B cell (primary cell): ENCODE data around the gene FGF11. TPM values are rescaled to one million over a fixed set of nuclear protein-coding genes. Genes with fewer than 3 reads are reported as not detected.

ENCODE experiments used
- ATAC-seq: fragments of 200-7000 bp; cut with Tn5 transposase; one replicate; pipeline ENCODE4 v1.10.0; 2021; ENCODE audit warnings: low read depth, mild to moderate bottlenecking, moderate number of reproducible peaks, moderate library complexity
- CTCF ChIA-PET: fragments of 350-600 bp; sonication (Branson Sonifier 250); formaldehyde crosslinking; loops from one replicate; lab custom pipeline; 2021; ENCODE audit warnings: antibody characterized with exemption, inconsistent platforms; lab: Charles Lee
- POLR2A ChIA-PET: fragments of 350-600 bp; sonication (Branson Sonifier 250); formaldehyde crosslinking; loops from one replicate; lab custom pipeline; 2021; ENCODE audit warnings: antibody characterized with exemption; lab: Charles Lee
- DNase-seq: peaks from one replicate; pipeline ENCODE4 v3.0.0; 2013
- H2AFZ ChIP-seq: 2 replicates; pipeline ENCODE4 v1.6.1; 2012; ENCODE audit warnings: mild to moderate bottlenecking, low read depth, low read length; ENCODE audit not compliant: insufficient read depth, poor library complexity, severe bottlenecking
- H3K27ac ChIP-seq, 2 donors: 1 replicate in 1 of 2; 2 replicates in 1 of 2; pipeline ENCODE4 v1.5.1; 2012 to 2013; ENCODE audit warnings: low read length in 2 of 2, mild to moderate bottlenecking in 2 of 2, moderate library complexity in 1 of 2
- H3K27me3 ChIP-seq, 4 experiments: fragments of 200-600 bp in 1 of 4; sonication (generic) in 1 of 4; replicated peaks in 1 of 4; 1 replicate in 2 of 4; 2 replicates in 2 of 4; pipeline versions ENCODE4 v1.6.1 to v1.7.0; 2013 to 2016; ENCODE audit warnings: low read length in 3 of 4, mild to moderate bottlenecking in 2 of 4, mixed read lengths in 1 of 4, moderate library complexity in 1 of 4; ENCODE audit not compliant: insufficient read depth in 4 of 4, control insufficient read depth in 3 of 4; ENCODE audit errors: control extremely low read depth in 1 of 4
- H3K36me3 ChIP-seq, 2 experiments: replicated peaks in 1 of 2; 1 replicate in 1 of 2; 2 replicates in 1 of 2; pipeline versions ENCODE4 v1.6.1 to v1.7.1; 2013; ENCODE audit warnings: low read length in 1 of 2; ENCODE audit not compliant: insufficient read depth in 2 of 2, control insufficient read depth in 1 of 2; ENCODE audit errors: control extremely low read depth in 1 of 2, extremely low read depth in 1 of 2
- H3K4me1 ChIP-seq, 2 donors: fragments of 200-600 bp in 1 of 2; sonication (generic) in 1 of 2; 1 replicate in 1 of 2; 2 replicates in 1 of 2; pipeline versions ENCODE4 v1.5.1 to v1.6.1; 2013 to 2017; ENCODE audit warnings: low read length in 2 of 2; ENCODE audit not compliant: control insufficient read depth in 2 of 2, insufficient read depth in 2 of 2
- H3K4me2 ChIP-seq: replicated peaks from 2 replicates; pipeline ENCODE3; 2012; ENCODE audit warnings: mild to moderate bottlenecking, low read depth, low read length; ENCODE audit not compliant: poor library complexity, severe bottlenecking
- H3K4me3 ChIP-seq, 5 experiments: fragments of 200-600 bp in 1 of 5; sonication (generic) in 1 of 5; 1 replicate in 3 of 5; 2 replicates in 2 of 5; pipeline versions ENCODE4 v1.5.1 to v1.7.0; 2011 to 2016; ENCODE audit warnings: low read length in 4 of 5, mild to moderate bottlenecking in 4 of 5, low read depth in 2 of 5, control low read depth in 1 of 5, moderate library complexity in 1 of 5; ENCODE audit not compliant: insufficient read depth in 1 of 5; ENCODE audit errors: control extremely low read depth in 1 of 5, extremely low read depth in 1 of 5
- H3K79me2 ChIP-seq: fragments of 200-600 bp; sonication (generic); one replicate; pipeline ENCODE4 v1.6.0; 2016; ENCODE audit warnings: low read length; ENCODE audit not compliant: control insufficient read depth, insufficient read depth
- H3K9ac ChIP-seq: fragments of 200-600 bp; sonication (generic); 2 replicates; pipeline ENCODE4 v1.6.1; 2017; ENCODE audit warnings: mild to moderate bottlenecking, low read length, moderate library complexity
- H3K9me3 ChIP-seq, 3 donors: one replicate each; pipeline versions ENCODE4 v1.6.1 to v1.7.1; 2013; ENCODE audit warnings: low read length in 2 of 3; ENCODE audit not compliant: control insufficient read depth in 2 of 3, insufficient read depth in 1 of 3; ENCODE audit errors: control extremely low read depth in 1 of 3
- H4K20me1 ChIP-seq: 2 replicates; pipeline ENCODE4 v1.6.0; 2012; ENCODE audit warnings: mild to moderate bottlenecking, low read length; ENCODE audit not compliant: insufficient read depth, control insufficient read depth, poor library complexity, severe bottlenecking
- H3K27ac Mint-ChIP-seq: one replicate; pipeline ENCODE4 v1.8.0; 2021; ENCODE audit warnings: mixed read lengths
- H3K27me3 Mint-ChIP-seq: one replicate; pipeline ENCODE4 v1.8.0; 2021; ENCODE audit warnings: mixed read lengths
- H3K4me1 Mint-ChIP-seq: one replicate; pipeline ENCODE4 v1.8.0; 2021; ENCODE audit warnings: mixed read lengths
- H3K4me3 Mint-ChIP-seq: one replicate; pipeline ENCODE4 v1.8.0; 2021; ENCODE audit warnings: mixed read lengths
- H3K9me3 Mint-ChIP-seq: one replicate; pipeline ENCODE4 v1.8.0; 2022; ENCODE audit warnings: mixed read lengths; ENCODE audit not compliant: insufficient read depth
- EZH2 ChIP-seq: IDR thresholded peaks from 2 replicates; pipeline ENCODE4 v1.6.1; 2012; ENCODE audit warnings: borderline replicate concordance, low read depth, mild to moderate bottlenecking, moderate library complexity, low read length; ENCODE audit not compliant: insufficient read depth, poor library complexity, severe bottlenecking
- WGBS: methylation state at CpG from one replicate; pipeline ENCODE4 v1.1.5; 2013; ENCODE audit warnings: missing lambda C conversion rate; ENCODE audit not compliant: insufficient coverage; 5-methylcytosine and 5-hydroxymethylcytosine counted together
- intact Hi-C: fragments of 100-400 bp; cut with micrococcal nuclease; formaldehyde crosslinking; loops from one replicate; pipeline ENCODE4 v1.10.0; 2022
- polyA plus RNA-seq: library from polyadenylated mRNA; depleted of rRNA; stranded (reverse); fragments of >200 nt; gene quantifications from 2 replicates; pipeline ENCODE4 v1.2.3, GENCODE V29; 2012
- total RNA-seq, 2 donors: library from RNA; stranded (reverse); fragments of 120-200 nt in 1 of 2; gene quantifications; 1 replicate in 1 of 2; 2 replicates in 1 of 2; pipeline versions ENCODE4 v1.2.3 to v1.2.4, GENCODE V29; 2013 to 2022
- TF ChIP-seq, protein P1 (sequence below): fragments of 200-600 bp; IDR thresholded peaks from one replicate; pipeline ENCODE4 v1.8.0; 2022; ENCODE audit warnings: antibody characterized with exemption, mild to moderate bottlenecking

FGF11 gene
- total and polyA plus RNA-seq, 2 donors (not counting 1 experiment from before 2014, with no cell fraction given): 2.7 to 4.6 TPM

DNA sequence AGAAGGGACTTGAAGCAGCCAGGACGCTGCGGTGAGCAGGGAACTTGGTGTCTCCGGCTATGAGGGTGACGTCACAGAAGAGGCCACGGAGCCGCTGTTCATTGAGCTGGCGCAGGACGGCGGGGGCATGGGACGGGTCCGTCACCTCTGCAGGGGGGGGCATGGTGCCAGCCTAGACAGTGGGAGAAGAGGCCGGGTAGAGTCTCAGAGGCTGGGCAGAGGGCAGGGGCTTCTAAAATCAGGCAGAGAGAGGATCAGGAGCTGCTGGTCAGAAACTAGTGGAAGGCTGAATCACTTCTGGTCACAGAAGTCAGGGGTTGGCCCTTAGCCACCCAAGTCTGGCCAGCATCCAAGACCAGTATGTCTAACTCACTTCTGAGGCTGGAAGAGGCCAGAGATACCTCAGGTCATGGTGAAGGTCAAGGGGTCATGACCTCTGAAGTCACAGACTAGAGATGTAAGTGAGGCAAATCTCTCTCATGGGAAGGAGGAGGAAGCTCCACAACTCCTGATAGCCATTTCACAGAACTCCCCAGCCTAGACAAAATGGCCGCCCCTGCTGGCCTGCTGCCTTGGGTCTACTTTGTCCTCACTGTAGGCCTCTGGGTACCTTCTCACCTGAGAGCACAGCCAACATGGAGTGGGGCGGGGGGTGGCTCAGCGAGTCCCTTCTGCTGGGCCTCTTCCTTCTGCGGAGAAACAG is 27.5 kb downstream of the FGF11 start:
- WGBS: 89% methylated on average over 14 of the region's 16 CpGs
- Histone ChIP-seq H3K9ac (no peak overlapping the region), H3K4me3 (no peak overlapping the region), H3K4me2 (peak overlapping the region; percentile 11), H4K20me1 (peaks cover 42% of the 10 kb centered on the region), H3K4me1 (peaks cover 8 to 18% of the 10 kb centered on the region in 2 donors), H3K27ac (no peak overlapping the region), H3K79me2 (peaks cover 36% of the 10 kb centered on the region), H3K27me3 (no peaks in the 10 kb centered on the region), H2AFZ (no peak overlapping the region), H3K36me3 (peaks cover 0 to 33% of the 10 kb centered on the region in 2 experiments), H3K9me3 (no peaks in the 10 kb centered on the region)
- CTCF ChIA-PET: no interaction called here
- Mint-ChIP-seq H3K4me3 (no peak overlapping the region), H3K9me3 (no peaks in the 10 kb centered on the region), H3K27ac (no peak overlapping the region), H3K4me1 (peaks cover 23% of the 10 kb centered on the region), H3K27me3 (no peaks in the 10 kb centered on the region)
- ATAC-seq (no peak), DNase-seq (no peak)
- POLR2A ChIA-PET: interaction anchor here (0.6 to 1.3 kb wide), 4 partner anchors 8 to 87 kb away, joined by 3 to 9 read pairs (median 4); partner anchors contain the start of gene ZBTB4
- TF ChIP-seq, protein P1, sequence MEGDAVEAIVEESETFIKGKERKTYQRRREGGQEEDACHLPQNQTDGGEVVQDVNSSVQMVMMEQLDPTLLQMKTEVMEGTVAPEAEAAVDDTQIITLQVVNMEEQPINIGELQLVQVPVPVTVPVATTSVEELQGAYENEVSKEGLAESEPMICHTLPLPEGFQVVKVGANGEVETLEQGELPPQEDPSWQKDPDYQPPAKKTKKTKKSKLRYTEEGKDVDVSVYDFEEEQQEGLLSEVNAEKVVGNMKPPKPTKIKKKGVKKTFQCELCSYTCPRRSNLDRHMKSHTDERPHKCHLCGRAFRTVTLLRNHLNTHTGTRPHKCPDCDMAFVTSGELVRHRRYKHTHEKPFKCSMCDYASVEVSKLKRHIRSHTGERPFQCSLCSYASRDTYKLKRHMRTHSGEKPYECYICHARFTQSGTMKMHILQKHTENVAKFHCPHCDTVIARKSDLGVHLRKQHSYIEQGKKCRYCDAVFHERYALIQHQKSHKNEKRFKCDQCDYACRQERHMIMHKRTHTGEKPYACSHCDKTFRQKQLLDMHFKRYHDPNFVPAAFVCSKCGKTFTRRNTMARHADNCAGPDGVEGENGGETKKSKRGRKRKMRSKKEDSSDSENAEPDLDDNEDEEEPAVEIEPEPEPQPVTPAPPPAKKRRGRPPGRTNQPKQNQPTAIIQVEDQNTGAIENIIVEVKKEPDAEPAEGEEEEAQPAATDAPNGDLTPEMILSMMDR: no peak
- TF ChIP-seq EZH2: no peak
- intact Hi-C loops: no loop called here

DNA sequence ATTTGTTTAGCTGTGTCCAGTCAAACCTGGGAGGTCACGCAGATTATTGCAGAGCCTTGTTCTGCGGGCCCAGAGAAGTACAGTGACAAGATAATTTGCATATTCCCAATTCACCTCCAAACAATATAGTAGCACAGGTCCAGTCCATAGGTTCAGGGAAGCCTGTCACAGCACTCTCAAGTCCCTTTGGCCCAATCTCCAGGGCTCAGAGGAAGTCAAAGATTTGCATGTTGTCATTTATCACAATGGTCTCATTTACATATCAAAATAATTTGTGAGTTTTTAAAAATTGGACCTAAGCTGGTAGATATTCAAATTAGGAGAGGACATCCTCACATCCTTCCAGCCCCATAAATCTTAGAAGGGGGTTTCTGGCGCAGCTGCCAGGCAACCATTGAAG is 28.2 kb downstream of the FGF11 start:
- H3K9me3 Mint-ChIP-seq: no peaks in the 10 kb centered on the region
- H3K4me2 ChIP-seq: peak overlapping the region; percentile 11
- H2AFZ ChIP-seq: no peak overlapping the region
- H3K27me3 Mint-ChIP-seq: no peaks in the 10 kb centered on the region
- WGBS: 89% methylated on average over 3 of the region's 3 CpGs
- no peak overlapping the region for H3K4me3 Mint-ChIP-seq
- H3K9me3 ChIP-seq: no peaks in the 10 kb centered on the region
- DNase-seq: no peak
- no peak for ATAC-seq
- peaks cover 0 to 28% of the 10 kb centered on the region in 2 experiments for H3K36me3 ChIP-seq
- H3K79me2 ChIP-seq: peaks cover 41% of the 10 kb centered on the region
- peaks cover 46% of the 10 kb centered on the region for H4K20me1 ChIP-seq
- intact Hi-C loops: no loop called here
- peaks cover 8 to 21% of the 10 kb centered on the region in 2 donors for H3K4me1 ChIP-seq
- no peak for TF ChIP-seq EZH2
- TF ChIP-seq, protein P1: no peak
- peak overlapping the region; percentile 61 for H3K27ac Mint-ChIP-seq
- ChIA-PET POLR2A (no interaction called here), CTCF (interaction anchor here (0.7 kb wide), 1 partner anchor 19 kb away, joined by 3 read pairs; no protein-coding TSS in a partner anchor)
- H3K4me3 ChIP-seq: no peak overlapping the region
- no peak overlapping the region for H3K9ac ChIP-seq
- H3K27ac ChIP-seq: no peak overlapping the region
- no peaks in the 10 kb centered on the region for H3K27me3 ChIP-seq
- H3K4me1 Mint-ChIP-seq: peaks cover 26% of the 10 kb centered on the region
